ENCODE data around the gene KMT2C. TPM values are rescaled to one million over a fixed set of nuclear protein-coding genes. Genes with fewer than 3 reads are reported as not detected.

KMT2C gene
- total and polyA plus RNA-seq, 9 donors: 14.0 to 109 (median 74.0) TPM

- intact Hi-C loops (cut with DNase I): no loop called here
- no peaks in the 10 kb centered on the region for H3K36me3 ChIP-seq
- no peaks in the 10 kb centered on the region for H3K9me3 ChIP-seq
- no peak overlapping the region for H3K27ac ChIP-seq
- TF ChIP-seq POLR2A (IDR thresholded peaks at IDR 0.05): no peak
- no peak for TF ChIP-seq EP300 (IDR thresholded peaks at IDR 0.05)
- H3K4me3 ChIP-seq: no peak overlapping the region
- no peak for DNase-seq
- no peaks in the 10 kb centered on the region for H3K27me3 ChIP-seq
- H3K4me1 ChIP-seq (ENCODE audit: insufficient read depth): no peaks in the 10 kb centered on the region
These were observed 323.0 kb downstream of the KMT2C start for GRCh38 chr7:152112829-152113228.

DNA sequence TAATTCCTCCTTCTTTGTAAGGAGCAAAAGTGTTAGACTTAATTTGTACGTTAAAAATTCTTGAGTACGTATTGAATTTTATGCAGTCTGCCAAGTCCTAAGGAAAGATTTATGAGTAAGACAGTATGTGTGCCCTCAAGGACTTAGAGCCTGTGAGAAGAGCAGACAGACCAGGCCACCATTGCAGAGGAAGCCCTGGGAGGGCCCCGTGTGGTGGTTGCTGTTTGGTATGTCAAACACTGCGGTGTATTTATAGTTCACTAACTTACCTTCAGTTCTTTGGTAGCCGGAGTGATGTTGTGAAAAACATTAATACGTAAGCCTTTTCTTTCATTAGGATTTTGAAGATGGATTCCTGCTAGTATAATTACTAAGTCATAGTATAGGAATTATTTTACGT, 327.4 kb downstream of the KMT2C start:
- no peaks in the 10 kb centered on the region for H3K9me3 ChIP-seq
- no peak overlapping the region for H3K4me3 ChIP-seq
- intact Hi-C loops (cut with DNase I): no loop called here
- no peaks in the 10 kb centered on the region for H3K4me1 ChIP-seq (ENCODE audit: insufficient read depth)
- TF ChIP-seq POLR2A (IDR thresholded peaks at IDR 0.05) (no peak), EP300 (IDR thresholded peaks at IDR 0.05) (no peak)
- TF ChIP-seq, protein P1, sequence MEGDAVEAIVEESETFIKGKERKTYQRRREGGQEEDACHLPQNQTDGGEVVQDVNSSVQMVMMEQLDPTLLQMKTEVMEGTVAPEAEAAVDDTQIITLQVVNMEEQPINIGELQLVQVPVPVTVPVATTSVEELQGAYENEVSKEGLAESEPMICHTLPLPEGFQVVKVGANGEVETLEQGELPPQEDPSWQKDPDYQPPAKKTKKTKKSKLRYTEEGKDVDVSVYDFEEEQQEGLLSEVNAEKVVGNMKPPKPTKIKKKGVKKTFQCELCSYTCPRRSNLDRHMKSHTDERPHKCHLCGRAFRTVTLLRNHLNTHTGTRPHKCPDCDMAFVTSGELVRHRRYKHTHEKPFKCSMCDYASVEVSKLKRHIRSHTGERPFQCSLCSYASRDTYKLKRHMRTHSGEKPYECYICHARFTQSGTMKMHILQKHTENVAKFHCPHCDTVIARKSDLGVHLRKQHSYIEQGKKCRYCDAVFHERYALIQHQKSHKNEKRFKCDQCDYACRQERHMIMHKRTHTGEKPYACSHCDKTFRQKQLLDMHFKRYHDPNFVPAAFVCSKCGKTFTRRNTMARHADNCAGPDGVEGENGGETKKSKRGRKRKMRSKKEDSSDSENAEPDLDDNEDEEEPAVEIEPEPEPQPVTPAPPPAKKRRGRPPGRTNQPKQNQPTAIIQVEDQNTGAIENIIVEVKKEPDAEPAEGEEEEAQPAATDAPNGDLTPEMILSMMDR (IDR thresholded peaks at IDR 0.05): no peak
- no peak overlapping the region for H3K27ac ChIP-seq
- 77 to 80% (median 78%) methylated on average over 7 of the region's 7 CpGs for WGBS, 3 donors
- no peaks in the 10 kb centered on the region for H3K36me3 ChIP-seq
- no peaks in the 10 kb centered on the region for H3K27me3 ChIP-seq
- no peak for DNase-seq

DNA sequence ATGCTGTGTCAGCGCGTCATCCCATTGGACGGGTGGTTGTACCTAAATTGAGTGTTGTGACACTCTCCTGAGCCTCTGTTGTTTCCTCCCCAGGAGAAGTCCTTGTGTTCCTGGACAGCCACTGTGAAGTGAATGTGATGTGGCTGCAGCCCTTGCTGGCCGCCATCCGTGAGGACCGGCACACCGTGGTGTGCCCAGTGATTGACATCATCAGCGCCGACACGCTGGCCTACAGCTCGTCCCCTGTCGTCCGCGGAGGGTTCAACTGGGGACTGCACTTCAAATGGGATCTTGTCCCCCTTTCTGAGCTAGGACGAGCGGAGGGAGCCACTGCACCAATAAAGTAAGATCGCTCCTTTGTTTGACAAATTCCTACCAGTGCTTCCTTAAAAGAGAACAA, 327.9 kb downstream of the KMT2C start:
- TF ChIP-seq EP300 (IDR thresholded peaks at IDR 0.05): no peak
- TF ChIP-seq, protein P1 (IDR thresholded peaks at IDR 0.05): no peak
- TF ChIP-seq POLR2A (IDR thresholded peaks at IDR 0.05): no peak
- DNase-seq: no peak
- no peaks in the 10 kb centered on the region for H3K4me1 ChIP-seq (ENCODE audit: insufficient read depth)
- intact Hi-C loops (cut with DNase I): no loop called here
- H3K27me3 ChIP-seq: no peaks in the 10 kb centered on the region
- no peak overlapping the region for H3K27ac ChIP-seq
- H3K36me3 ChIP-seq: no peaks in the 10 kb centered on the region
- no peaks in the 10 kb centered on the region for H3K9me3 ChIP-seq
- WGBS, 3 donors: 95 to 97% (median 96%) methylated on average over 17 of the region's 17 CpGs
- H3K4me3 ChIP-seq: no peak overlapping the region

GRCh38 chr7:152106990-152107389, 328.8 kb downstream of the KMT2C start:
- DNase-seq: no peak
- Histone ChIP-seq H3K36me3 (no peaks in the 10 kb centered on the region), H3K4me1 (ENCODE audit: insufficient read depth) (no peaks in the 10 kb centered on the region), H3K4me3 (no peak overlapping the region), H3K9me3 (no peaks in the 10 kb centered on the region), H3K27ac (no peak overlapping the region), H3K27me3 (no peaks in the 10 kb centered on the region)
- TF ChIP-seq POLR2A (IDR thresholded peaks at IDR 0.05) (no peak), EP300 (IDR thresholded peaks at IDR 0.05) (no peak)
- TF ChIP-seq, protein P1 (IDR thresholded peaks at IDR 0.05): no peak
- 59 to 70% (median 64%) methylated on average over 4 of the region's 4 CpGs for WGBS, 3 donors
- intact Hi-C loops (cut with DNase I): no loop called here

DNA sequence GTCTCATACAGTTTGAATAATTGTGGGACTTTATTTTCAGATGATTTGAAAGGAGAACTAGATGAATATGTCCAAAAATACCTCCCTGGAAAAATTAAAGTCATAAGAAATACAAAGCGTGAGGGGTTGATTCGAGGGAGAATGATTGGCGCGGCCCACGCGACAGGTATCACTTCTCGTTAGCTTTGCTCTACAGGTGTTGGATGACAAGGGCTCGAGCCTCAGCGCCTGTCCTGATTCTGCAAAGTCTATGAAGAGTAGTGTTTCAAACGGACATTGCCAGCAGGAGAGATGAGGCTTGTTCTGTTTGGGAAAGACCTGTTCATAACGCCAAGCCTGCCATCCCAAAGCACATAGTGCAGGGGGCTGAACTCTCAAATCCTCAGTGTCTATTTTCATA, 330.6 kb downstream of the KMT2C start:
- intact Hi-C loops (cut with DNase I): no loop called here
- H3K4me3 ChIP-seq: no peak overlapping the region
- H3K4me1 ChIP-seq (ENCODE audit: insufficient read depth): no peaks in the 10 kb centered on the region
- H3K9me3 ChIP-seq: no peaks in the 10 kb centered on the region
- TF ChIP-seq EP300 (IDR thresholded peaks at IDR 0.05) (no peak), POLR2A (IDR thresholded peaks at IDR 0.05) (no peak)
- TF ChIP-seq, protein P1 (IDR thresholded peaks at IDR 0.05): no peak
- no peak for DNase-seq
- no peaks in the 10 kb centered on the region for H3K27me3 ChIP-seq
- H3K27ac ChIP-seq: no peak overlapping the region
- 94 to 95% (median 94%) methylated on average over 11 of the region's 11 CpGs for WGBS, 3 donors
- H3K36me3 ChIP-seq: no peaks in the 10 kb centered on the region
